ENCODE results near the gene OR56B1.
"Not testable (repeated sequence)": the region's sequence is repeated elsewhere in the genome, so short reads cannot be mapped to it uniquely, and the experiment has no call there.

OR56B1 gene

DNA sequence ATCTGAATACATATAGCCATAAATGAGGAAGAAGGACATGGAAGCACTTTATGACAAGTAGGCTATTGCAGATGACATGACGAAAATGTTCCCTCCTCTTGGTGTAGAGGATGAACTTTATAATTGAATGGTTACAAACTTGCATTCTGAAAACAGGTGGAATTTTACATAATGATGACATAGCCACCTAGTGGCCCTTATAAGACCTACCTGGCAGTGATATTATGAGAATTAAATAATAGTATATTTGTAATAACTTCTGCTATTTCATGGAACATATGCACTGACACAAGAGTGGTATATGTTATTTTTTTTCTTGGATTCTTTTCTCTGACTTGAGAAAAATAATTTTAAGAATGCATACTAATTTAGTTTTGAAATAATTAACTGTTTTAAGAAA, 23.7 kb upstream of the OR56B1 start:
- Histone ChIP-seq H3K4me3 (replicated peaks; ENCODE audit: insufficient read depth, low read length) (no peak overlapping the region), H3K27me3 (ENCODE audit: insufficient read depth, poor library complexity, severe bottlenecking) (no peaks in the 10 kb centered on the region), H3K27ac (replicated peaks) (no peak overlapping the region)
- TF ChIP-seq CTCF (IDR thresholded peaks at IDR 0.05; ENCODE audit: insufficient read depth, low read length), result no peak
- TF ChIP-seq POLR2AphosphoS5 (IDR thresholded peaks at IDR 0.05; ENCODE audit: low read depth), result no peak
- no peak for DNase-seq (ENCODE audit: low read depth in 1 of 2, low spot score in 1 of 2)

DNA sequence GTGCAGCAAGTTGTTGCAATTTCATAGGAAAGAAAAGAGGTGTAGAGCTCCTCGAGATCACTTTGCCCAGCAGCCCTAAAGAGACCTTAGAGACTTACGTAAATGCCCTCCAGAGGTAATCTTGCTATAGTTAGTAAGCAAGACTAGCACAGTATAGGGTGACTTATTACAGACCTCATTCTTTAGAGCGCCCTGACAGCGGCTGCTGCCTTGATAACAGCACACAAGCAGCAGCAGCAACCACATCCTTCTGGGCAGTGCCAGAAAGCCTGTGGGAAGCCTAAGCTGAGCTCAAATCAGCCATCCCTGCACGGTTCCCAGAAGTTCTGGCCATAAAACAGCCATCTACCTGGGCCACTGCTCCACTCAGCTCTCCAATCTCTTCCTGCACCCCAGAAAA, 22.6 kb upstream of the OR56B1 start:
- Histone ChIP-seq H3K4me3 (replicated peaks; ENCODE audit: insufficient read depth, low read length) (no peak overlapping the region), H3K27me3 (ENCODE audit: insufficient read depth, poor library complexity, severe bottlenecking) (no peaks in the 10 kb centered on the region), H3K27ac (replicated peaks) (no peak overlapping the region)
- DNase-seq (ENCODE audit: low read depth in 1 of 2, low spot score in 1 of 2), result no peak
- TF ChIP-seq REST (IDR thresholded peaks at IDR 0.05; ENCODE audit: insufficient replicate concordance, low read depth) (no peak), GABPA (IDR thresholded peaks at IDR 0.05; ENCODE audit: low read depth) (no peak), CTCF (IDR thresholded peaks at IDR 0.05; ENCODE audit: insufficient read depth, low read length) (no peak), POLR2AphosphoS5 (IDR thresholded peaks at IDR 0.05; ENCODE audit: low read depth) (no peak), SPI1 (IDR thresholded peaks at IDR 0.05; ENCODE audit: borderline replicate concordance, low read depth) (no peak)

GRCh38 chr11:5716518-5716917, 19.7 kb upstream of the OR56B1 start:
- H3K4me3 ChIP-seq (replicated peaks; ENCODE audit: insufficient read depth, low read length); DNase-seq (ENCODE audit: low read depth in 1 of 2, low spot score in 1 of 2); H3K27ac ChIP-seq (replicated peaks); H3K27me3 ChIP-seq (ENCODE audit: insufficient read depth, poor library complexity, severe bottlenecking): not testable (repeated sequence)

DNA sequence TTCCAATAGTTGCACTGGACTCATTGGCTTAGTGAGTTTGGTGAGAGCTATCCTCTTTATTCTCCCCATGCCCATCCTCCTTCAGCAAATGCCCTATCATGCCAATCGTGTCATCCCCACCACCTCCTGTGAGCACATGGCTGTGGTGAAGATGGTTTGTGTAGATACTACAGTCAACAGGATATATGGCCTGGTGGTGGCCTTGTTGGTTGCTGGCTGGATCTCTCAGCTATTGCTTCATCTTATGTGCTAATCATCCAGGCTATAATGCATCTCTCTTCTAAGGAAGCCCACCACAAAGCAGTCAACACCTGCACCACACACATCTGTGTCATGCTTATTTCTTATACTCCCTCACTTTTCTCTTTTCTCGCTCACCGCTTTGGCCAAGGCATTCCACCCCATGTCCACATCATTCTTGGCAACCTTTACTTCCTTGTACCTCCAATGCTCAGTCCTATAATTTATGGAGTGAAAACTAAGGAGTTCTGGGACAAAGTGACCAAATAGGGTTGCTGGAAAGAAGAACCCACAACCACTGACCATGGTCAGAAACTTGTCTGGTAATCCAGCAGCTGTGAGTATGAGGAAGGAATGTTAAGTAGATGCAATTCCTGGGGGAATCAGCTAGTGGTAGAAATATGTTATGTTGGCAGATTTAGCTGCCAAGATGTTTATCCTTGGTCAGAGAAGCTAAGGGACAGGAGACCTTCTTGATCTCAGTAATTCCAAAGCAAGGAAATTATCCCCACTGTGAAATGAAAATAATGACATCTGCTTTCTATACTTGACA, 16.3 kb upstream of the OR56B1 start:
- no peak for DNase-seq (ENCODE audit: low read depth in 1 of 2, low spot score in 1 of 2)
- no peak overlapping the region for H3K4me3 ChIP-seq (replicated peaks; ENCODE audit: insufficient read depth, low read length)
- TF ChIP-seq CTCF (IDR thresholded peaks at IDR 0.05; ENCODE audit: insufficient read depth, low read length), result no peak
- no peak for TF ChIP-seq POLR2AphosphoS5 (IDR thresholded peaks at IDR 0.05; ENCODE audit: low read depth)
- no peak for TF ChIP-seq GABPA (IDR thresholded peaks at IDR 0.05; ENCODE audit: low read depth)
- no peak for TF ChIP-seq SPI1 (IDR thresholded peaks at IDR 0.05; ENCODE audit: borderline replicate concordance, low read depth)
- TF ChIP-seq REST (IDR thresholded peaks at IDR 0.05; ENCODE audit: insufficient replicate concordance, low read depth), result no peak
- peaks cover 4% of the 10 kb centered on the region for H3K27me3 ChIP-seq (ENCODE audit: insufficient read depth, poor library complexity, severe bottlenecking)
- no peak overlapping the region for H3K27ac ChIP-seq (replicated peaks)

Measured in HL-60 (cell line).